Prostate gland (tissue), 2 donors: Measurements from ENCODE around the gene PLCB1. TPM values are rescaled to one million over a fixed set of nuclear protein-coding genes. Genes with fewer than 3 reads are reported as not detected.

ENCODE experiments used
- DNase-seq: peaks from one replicate; pipeline ENCODE4 v3.0.0-alpha.2; 2019; ENCODE audit warnings: low spot score
- H3K27ac ChIP-seq, 2 donors: fragments of 200-600 bp; sonication (generic); 2 replicates each; pipeline ENCODE4 v1.5.1; 2017 to 2019
- H3K27me3 ChIP-seq: fragments of 200-600 bp; sonication (generic); replicated peaks from 2 replicates; pipeline ENCODE4 v1.5.1; 2019; ENCODE audit not compliant: insufficient read depth
- H3K36me3 ChIP-seq, 2 donors: fragments of 200-600 bp; sonication (generic); 1 replicate in 1 of 2; 2 replicates in 1 of 2; pipeline versions ENCODE4 v1.5.1 to v1.8.1; 2017 to 2019
- H3K4me1 ChIP-seq: fragments of 200-600 bp; sonication (generic); replicated peaks from 2 replicates; pipeline ENCODE4 v1.5.1; 2019
- H3K4me3 ChIP-seq, 2 donors: fragments of 200-600 bp; sonication (generic); 2 replicates each; pipeline ENCODE4 v1.5.1; 2017 to 2019
- H3K9me3 ChIP-seq: fragments of 200-600 bp; sonication (generic); 2 replicates; pipeline ENCODE4 v1.5.1; 2017
- POLR2A ChIP-seq: fragments of 450-650 bp; IDR thresholded peaks from one replicate; pipeline ENCODE4 v1.6.1; 2016; ENCODE audit warnings: antibody characterized with exemption, mild to moderate bottlenecking
- POLR2AphosphoS5 ChIP-seq: sonication (generic); formaldehyde crosslinking; IDR thresholded peaks from one replicate; pipeline ENCODE4 v1.6.1; 2017; ENCODE audit warnings: antibody characterized with exemption
- WGBS: methylation state at CpG from one replicate; pipeline ENCODE4 v1.1.5; 2018; 5-methylcytosine and 5-hydroxymethylcytosine counted together
- intact Hi-C: fragments of 100-400 bp; cut with DNase I; formaldehyde crosslinking; loops from one replicate; pipeline ENCODE4 v1.14.2; 2022
- total RNA-seq, 2 donors: library from RNA; depleted of rRNA; stranded (reverse); fragments of >200 nt; gene quantifications; one replicate each; pipeline ENCODE4 v1.1.0, GENCODE V29; 2016
- TF ChIP-seq, protein P1 (sequence below), 4 experiments: fragments of 200-600 bp in 2 of 4; fragments of 450-650 bp in 2 of 4; sonication (generic) in 2 of 4; IDR thresholded peaks; 1 replicate in 3 of 4; 2 replicates in 1 of 4; pipeline ENCODE4 v1.5.1; 2016 to 2019; ENCODE audit warnings: antibody characterized with exemption in 4 of 4, mild to moderate bottlenecking in 2 of 4, moderate library complexity in 2 of 4

PLCB1 gene
- total RNA-seq, 2 donors from 2014 or later = 24.3 to 26.3 TPM

DNA sequence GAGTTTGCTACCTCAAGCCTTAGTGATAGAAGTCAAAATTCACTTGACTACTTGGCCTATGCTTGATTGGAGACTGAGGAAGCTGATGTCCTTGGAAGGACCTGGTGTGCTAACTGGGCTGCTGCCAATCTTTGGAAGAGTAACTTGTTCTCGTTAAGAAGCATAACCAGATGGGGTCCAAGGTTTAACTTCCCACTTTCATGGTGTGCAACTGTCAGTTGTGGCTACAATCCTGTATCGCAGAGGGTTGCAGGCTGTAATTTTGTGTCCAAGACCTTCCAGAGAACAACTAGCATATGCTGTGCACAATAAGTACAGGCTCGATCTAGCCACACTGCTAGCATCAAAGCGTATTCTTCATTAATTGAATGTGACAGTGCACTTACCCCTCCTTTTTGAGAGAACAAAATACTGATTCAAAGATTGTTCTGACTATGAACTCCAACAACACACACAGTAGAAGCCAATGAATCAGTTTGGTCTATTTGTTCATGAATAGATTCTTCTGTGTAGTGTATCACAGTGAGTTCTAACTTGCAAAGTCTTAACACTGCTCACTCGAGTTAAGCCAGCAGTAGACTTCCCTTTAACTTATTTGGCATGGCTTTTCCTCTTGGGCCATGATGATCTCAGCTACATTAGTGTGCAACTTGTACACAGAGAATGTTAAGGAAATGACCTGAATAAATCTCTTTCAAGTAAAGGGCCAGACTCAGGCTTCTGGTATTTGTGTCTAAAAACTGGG, 15.8 kb upstream of the PLCB1 start:
- WGBS = 33% methylated on average over 5 of the region's 5 CpGs
- no peak overlapping the region for H3K27ac ChIP-seq
- DNase-seq = no peak
- peaks cover 9% of the 10 kb centered on the region for H3K4me1 ChIP-seq
- H3K9me3 ChIP-seq = no peaks in the 10 kb centered on the region
- no peak overlapping the region for H3K4me3 ChIP-seq
- intact Hi-C loops = no loop called here
- H3K36me3 ChIP-seq = no peaks in the 10 kb centered on the region
- TF ChIP-seq, protein P1, sequence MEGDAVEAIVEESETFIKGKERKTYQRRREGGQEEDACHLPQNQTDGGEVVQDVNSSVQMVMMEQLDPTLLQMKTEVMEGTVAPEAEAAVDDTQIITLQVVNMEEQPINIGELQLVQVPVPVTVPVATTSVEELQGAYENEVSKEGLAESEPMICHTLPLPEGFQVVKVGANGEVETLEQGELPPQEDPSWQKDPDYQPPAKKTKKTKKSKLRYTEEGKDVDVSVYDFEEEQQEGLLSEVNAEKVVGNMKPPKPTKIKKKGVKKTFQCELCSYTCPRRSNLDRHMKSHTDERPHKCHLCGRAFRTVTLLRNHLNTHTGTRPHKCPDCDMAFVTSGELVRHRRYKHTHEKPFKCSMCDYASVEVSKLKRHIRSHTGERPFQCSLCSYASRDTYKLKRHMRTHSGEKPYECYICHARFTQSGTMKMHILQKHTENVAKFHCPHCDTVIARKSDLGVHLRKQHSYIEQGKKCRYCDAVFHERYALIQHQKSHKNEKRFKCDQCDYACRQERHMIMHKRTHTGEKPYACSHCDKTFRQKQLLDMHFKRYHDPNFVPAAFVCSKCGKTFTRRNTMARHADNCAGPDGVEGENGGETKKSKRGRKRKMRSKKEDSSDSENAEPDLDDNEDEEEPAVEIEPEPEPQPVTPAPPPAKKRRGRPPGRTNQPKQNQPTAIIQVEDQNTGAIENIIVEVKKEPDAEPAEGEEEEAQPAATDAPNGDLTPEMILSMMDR (IDR thresholded peaks at IDR 0.05) = no peak
- TF ChIP-seq POLR2AphosphoS5 = no peak
- TF ChIP-seq POLR2A = no peak
- no peaks in the 10 kb centered on the region for H3K27me3 ChIP-seq

DNA sequence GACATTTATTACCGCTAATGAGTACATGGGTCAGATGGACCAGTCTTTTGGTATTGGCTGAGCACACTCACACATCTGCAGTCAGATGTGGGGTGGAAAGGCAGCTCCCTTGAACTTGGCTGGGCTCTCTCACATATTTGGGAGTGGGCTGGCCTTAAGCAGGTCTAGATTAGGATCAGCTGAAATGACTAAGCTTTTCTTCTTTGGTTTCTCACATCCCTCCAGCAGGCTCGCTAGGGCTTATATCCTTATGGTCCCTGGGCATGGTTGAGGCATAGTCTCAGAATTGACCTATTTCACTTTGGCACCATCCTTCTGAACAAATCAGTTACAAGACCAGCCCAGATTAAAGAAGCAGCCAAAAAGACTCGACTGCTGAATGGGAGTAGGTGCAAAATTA, 14.4 kb upstream of the PLCB1 start:
- H3K27ac ChIP-seq = peak overlapping the region; percentile 5 to 46
- 44% methylated on average over 3 of the region's 3 CpGs for WGBS
- H3K4me1 ChIP-seq = peaks cover 11% of the 10 kb centered on the region
- DNase-seq = no peak
- H3K4me3 ChIP-seq = no peak overlapping the region
- no peaks in the 10 kb centered on the region for H3K27me3 ChIP-seq
- no peaks in the 10 kb centered on the region for H3K36me3 ChIP-seq
- TF ChIP-seq POLR2A (no peak), POLR2AphosphoS5 (no peak)
- TF ChIP-seq, protein P1 (IDR thresholded peaks at IDR 0.05) = no peak
- intact Hi-C loops = no loop called here
- H3K9me3 ChIP-seq = no peaks in the 10 kb centered on the region

DNA sequence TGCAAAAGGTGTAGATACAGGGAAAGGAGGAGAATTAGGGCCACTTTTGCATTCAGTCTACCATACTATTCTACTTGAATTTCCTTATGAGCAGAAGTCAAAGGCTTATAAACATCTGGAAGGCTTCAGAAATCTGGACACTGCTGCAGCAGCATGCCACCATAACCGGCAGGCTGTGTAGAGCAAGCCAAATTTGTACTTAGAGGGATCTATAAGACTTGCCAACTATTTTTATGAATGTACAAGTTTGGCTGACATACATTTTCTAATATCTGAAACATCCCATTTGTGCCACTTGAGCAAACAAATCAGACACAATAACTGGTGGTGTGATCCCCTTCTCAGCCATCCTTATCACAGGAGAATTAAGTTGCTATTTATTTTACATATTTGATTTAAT, 14.0 kb upstream of the PLCB1 start:
- no peak for DNase-seq
- H3K9me3 ChIP-seq = no peaks in the 10 kb centered on the region
- no peaks in the 10 kb centered on the region for H3K27me3 ChIP-seq
- H3K4me1 ChIP-seq = peaks cover 11% of the 10 kb centered on the region
- H3K4me3 ChIP-seq = no peak overlapping the region
- TF ChIP-seq POLR2AphosphoS5 (peak; percentile 64), POLR2A (no peak)
- TF ChIP-seq, protein P1 (IDR thresholded peaks at IDR 0.05) = no peak
- WGBS = 14% methylated on average over 1 of the region's 1 CpG
- H3K36me3 ChIP-seq = no peaks in the 10 kb centered on the region
- H3K27ac ChIP-seq = peak overlapping the region; percentile 5 to 46
- intact Hi-C loops = no loop called here

DNA sequence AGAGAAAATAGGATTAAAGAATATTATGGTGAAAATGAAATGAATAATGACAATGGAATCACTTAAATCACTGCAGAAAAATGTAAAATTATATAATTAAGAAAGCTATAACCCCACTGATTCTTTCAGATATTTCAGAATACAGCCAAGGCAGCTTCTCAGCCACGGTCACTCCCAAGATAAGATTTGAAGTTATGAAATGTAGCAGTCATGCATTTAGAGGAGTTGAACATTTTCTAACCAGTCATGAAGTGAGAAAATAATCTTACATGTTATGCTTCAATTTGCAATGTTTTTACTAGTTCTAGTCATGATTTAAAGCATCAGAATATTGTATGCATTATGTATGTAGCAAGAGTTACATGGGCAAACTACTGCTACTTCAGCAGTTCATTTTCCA, 13.3 kb upstream of the PLCB1 start:
- WGBS = 30% methylated on average over 1 of the region's 1 CpG
- no peaks in the 10 kb centered on the region for H3K27me3 ChIP-seq
- no peak for DNase-seq

More for the DNA sequence above, 13.3 kb upstream of the PLCB1 start:
- intact Hi-C loops = no loop called here
- peaks cover 11% of the 10 kb centered on the region for H3K4me1 ChIP-seq
- H3K36me3 ChIP-seq = no peaks in the 10 kb centered on the region
- TF ChIP-seq, protein P1 (IDR thresholded peaks at IDR 0.05) = no peak
- TF ChIP-seq POLR2A = no peak
- no peak for TF ChIP-seq POLR2AphosphoS5
- H3K9me3 ChIP-seq = no peaks in the 10 kb centered on the region
- H3K4me3 ChIP-seq = no peak overlapping the region
- H3K27ac ChIP-seq = no peak overlapping the region
